HEK293 (cell line): ENCODE data around the gene SLC29A3.

Source experiments
- GLI4 ChIP-seq: fragments of 450-650 bp; formaldehyde crosslinking; IDR thresholded peaks from 2 replicates; pipeline ENCODE4 v1.5.1; 2016; ENCODE audit warnings: missing biosample characterization, missing genetic modification characterization
- GLIS2 ChIP-seq: fragments of 450-650 bp; formaldehyde crosslinking; IDR thresholded peaks from 2 replicates; pipeline ENCODE4 v1.5.1; 2016; ENCODE audit warnings: missing biosample characterization, missing genetic modification characterization
- HOXD13 ChIP-seq: sonication (generic); formaldehyde crosslinking; IDR thresholded peaks from 2 replicates; pipeline ENCODE4 v1.8.0; 2022; ENCODE audit warnings: missing genetic modification reagents, borderline replicate concordance
- RBAK ChIP-seq: fragments of 450-650 bp; formaldehyde crosslinking; IDR thresholded peaks from 2 replicates; pipeline ENCODE4 v1.5.1; 2016; ENCODE audit warnings: missing biosample characterization, missing genetic modification characterization
- SCRT2 ChIP-seq: fragments of 450-650 bp; formaldehyde crosslinking; IDR thresholded peaks from 2 replicates; pipeline ENCODE4 v1.5.1; 2016; ENCODE audit warnings: missing biosample characterization, missing genetic modification characterization
- SETDB1 ChIP-seq: IDR thresholded peaks from one replicate; pipeline ENCODE4 v1.6.1; 2017; ENCODE audit warnings: mild to moderate bottlenecking, low read length, moderate library complexity, mixed read lengths; ENCODE audit not compliant: insufficient read length
- SP3 ChIP-seq: fragments of 450-650 bp; formaldehyde crosslinking; IDR thresholded peaks from 2 replicates; pipeline ENCODE4 v1.5.1; 2016; ENCODE audit warnings: missing biosample characterization, missing genetic modification characterization
- TCF7L2 ChIP-seq: IDR thresholded peaks from 2 replicates; pipeline ENCODE4 v1.6.1; 2011; ENCODE audit warnings: low read depth, mild to moderate bottlenecking, inconsistent platforms, low read length, moderate library complexity, borderline replicate concordance
- ZBTB1 ChIP-seq: fragments of 450-650 bp; formaldehyde crosslinking; IDR thresholded peaks from 2 replicates; pipeline ENCODE4 v1.5.1; 2016; ENCODE audit warnings: missing biosample characterization, missing genetic modification characterization
- ZNF169 ChIP-seq: fragments of 450-650 bp; formaldehyde crosslinking; IDR thresholded peaks from 2 replicates; pipeline ENCODE4 v1.5.1; 2016; ENCODE audit warnings: missing biosample characterization, missing genetic modification characterization
- ZNF184 ChIP-seq: fragments of 450-650 bp; IDR thresholded peaks from 2 replicates; pipeline ENCODE4 v1.5.1; 2018; ENCODE audit warnings: missing biosample characterization, mild to moderate bottlenecking, missing genetic modification characterization
- ZNF19 ChIP-seq: fragments of 450-650 bp; formaldehyde crosslinking; IDR thresholded peaks from 2 replicates; pipeline ENCODE4; 2016; ENCODE audit warnings: missing biosample characterization, missing genetic modification characterization, low read depth
- ZNF2 ChIP-seq: fragments of 450-650 bp; formaldehyde crosslinking; IDR thresholded peaks from 2 replicates; pipeline ENCODE4 v1.5.1; 2016; ENCODE audit warnings: missing biosample characterization, missing genetic modification characterization
- ZNF223 ChIP-seq: fragments of 450-650 bp; formaldehyde crosslinking; IDR thresholded peaks from 2 replicates; pipeline ENCODE4 v1.5.1; 2016; ENCODE audit warnings: missing biosample characterization, missing genetic modification characterization
- ZNF366 ChIP-seq: fragments of 450-650 bp; formaldehyde crosslinking; conservative IDR thresholded peaks from 2 replicates; pipeline ENCODE4 v1.5.1; 2016; ENCODE audit warnings: missing biosample characterization, missing genetic modification characterization
- ZNF394 ChIP-seq: fragments of 450-650 bp; formaldehyde crosslinking; IDR thresholded peaks from 2 replicates; pipeline ENCODE4 v1.5.1; 2016; ENCODE audit warnings: missing biosample characterization, missing genetic modification characterization, mild to moderate bottlenecking, moderate library complexity, borderline replicate concordance
- ZNF514 ChIP-seq: fragments of 450-650 bp; formaldehyde crosslinking; IDR thresholded peaks from 2 replicates; pipeline ENCODE4 v1.5.1; 2016; ENCODE audit warnings: missing biosample characterization, missing genetic modification characterization
- ZNF530 ChIP-seq: fragments of 450-650 bp; formaldehyde crosslinking; IDR thresholded peaks from 2 replicates; pipeline ENCODE4 v1.5.1; 2016; ENCODE audit warnings: low read depth, missing biosample characterization, missing genetic modification characterization
- ZNF701 ChIP-seq: fragments of 450-650 bp; formaldehyde crosslinking; IDR thresholded peaks from 2 replicates; pipeline ENCODE4 v1.5.1; 2016; ENCODE audit warnings: missing biosample characterization, missing genetic modification characterization
- ZNF747 ChIP-seq: fragments of 450-650 bp; formaldehyde crosslinking; IDR thresholded peaks from 2 replicates; pipeline ENCODE4 v1.5.1; 2016; ENCODE audit warnings: missing biosample characterization, missing genetic modification characterization
- ZNF792 ChIP-seq: fragments of 450-650 bp; formaldehyde crosslinking; IDR thresholded peaks from 2 replicates; pipeline ENCODE4 v1.5.1; 2016; ENCODE audit warnings: missing biosample characterization, missing genetic modification characterization
- ZNF830 ChIP-seq: fragments of 450-650 bp; IDR thresholded peaks from 2 replicates; pipeline ENCODE4 v1.5.0; 2018; ENCODE audit warnings: missing biosample characterization, missing genetic modification characterization, low read depth, mild to moderate bottlenecking, moderate library complexity
- TF ChIP-seq, protein P1 (sequence below): fragments of 450-650 bp; formaldehyde crosslinking; IDR thresholded peaks from 2 replicates; pipeline ENCODE4 v1.5.1; 2016; ENCODE audit warnings: missing biosample characterization, missing genetic modification characterization
- TF ChIP-seq, protein P2 (sequence below): fragments of 450-650 bp; formaldehyde crosslinking; IDR thresholded peaks from 2 replicates; pipeline ENCODE4 v1.5.0; 2017; ENCODE audit warnings: missing biosample characterization, missing genetic modification characterization, borderline replicate concordance
- TF ChIP-seq, protein P3 (sequence below): fragments of 450-650 bp; formaldehyde crosslinking; IDR thresholded peaks from 2 replicates; pipeline ENCODE4 v1.5.1; 2016; ENCODE audit warnings: missing biosample characterization, missing genetic modification characterization
- TF ChIP-seq, protein P4 (sequence below): fragments of 450-650 bp; formaldehyde crosslinking; IDR thresholded peaks from 2 replicates; pipeline ENCODE4 v1.5.1; 2016; ENCODE audit warnings: missing biosample characterization, missing genetic modification characterization
- TF ChIP-seq, protein P5 (sequence below): fragments of 450-650 bp; formaldehyde crosslinking; IDR thresholded peaks from 2 replicates; pipeline ENCODE4 v1.5.1; 2016; ENCODE audit warnings: missing biosample characterization, missing genetic modification characterization
- TF ChIP-seq, protein P6 (sequence below): fragments of 450-650 bp; formaldehyde crosslinking; IDR thresholded peaks from 2 replicates; pipeline ENCODE4 v1.5.1; 2016; ENCODE audit warnings: missing biosample characterization, missing genetic modification characterization

SLC29A3 gene

DNA sequence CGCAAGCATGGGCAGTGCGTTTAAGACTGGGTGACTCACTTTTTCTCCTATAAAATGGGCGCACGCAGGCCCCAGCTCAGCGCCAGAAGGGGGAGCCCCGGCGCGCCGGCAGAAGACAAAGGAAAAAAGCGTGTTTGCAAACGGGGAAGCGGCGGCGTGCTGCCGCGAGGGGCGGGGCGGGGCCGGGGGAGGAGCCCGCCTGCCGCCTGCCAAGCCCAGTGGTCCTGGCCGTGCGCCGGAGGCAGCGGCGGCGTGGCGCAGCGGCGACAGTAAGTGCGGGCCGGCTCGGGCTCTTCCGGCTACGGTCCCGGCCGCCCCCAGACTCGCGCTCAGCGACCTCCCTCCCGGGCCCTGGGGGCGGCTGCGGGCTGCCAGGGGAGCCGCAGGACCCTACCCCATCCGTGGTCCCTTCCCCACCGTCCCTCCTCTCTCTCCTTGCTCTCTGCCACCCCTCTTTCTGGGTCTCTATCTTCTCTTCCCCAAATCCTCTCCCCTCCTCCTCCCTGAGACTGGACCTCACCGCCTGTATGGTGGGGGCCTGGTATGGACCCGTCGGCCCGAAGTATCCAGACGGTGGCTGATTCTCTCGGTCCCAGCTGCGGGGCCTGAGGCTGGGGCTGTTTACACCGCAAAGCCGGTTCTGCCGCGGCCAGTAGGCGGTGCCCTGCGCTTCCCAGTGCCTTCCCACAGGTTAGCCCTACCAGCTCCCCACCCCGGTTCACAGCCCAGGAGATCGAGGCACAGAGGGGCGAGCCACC is at the start of gene SLC29A3 (continued):
- TF ChIP-seq, protein P1, sequence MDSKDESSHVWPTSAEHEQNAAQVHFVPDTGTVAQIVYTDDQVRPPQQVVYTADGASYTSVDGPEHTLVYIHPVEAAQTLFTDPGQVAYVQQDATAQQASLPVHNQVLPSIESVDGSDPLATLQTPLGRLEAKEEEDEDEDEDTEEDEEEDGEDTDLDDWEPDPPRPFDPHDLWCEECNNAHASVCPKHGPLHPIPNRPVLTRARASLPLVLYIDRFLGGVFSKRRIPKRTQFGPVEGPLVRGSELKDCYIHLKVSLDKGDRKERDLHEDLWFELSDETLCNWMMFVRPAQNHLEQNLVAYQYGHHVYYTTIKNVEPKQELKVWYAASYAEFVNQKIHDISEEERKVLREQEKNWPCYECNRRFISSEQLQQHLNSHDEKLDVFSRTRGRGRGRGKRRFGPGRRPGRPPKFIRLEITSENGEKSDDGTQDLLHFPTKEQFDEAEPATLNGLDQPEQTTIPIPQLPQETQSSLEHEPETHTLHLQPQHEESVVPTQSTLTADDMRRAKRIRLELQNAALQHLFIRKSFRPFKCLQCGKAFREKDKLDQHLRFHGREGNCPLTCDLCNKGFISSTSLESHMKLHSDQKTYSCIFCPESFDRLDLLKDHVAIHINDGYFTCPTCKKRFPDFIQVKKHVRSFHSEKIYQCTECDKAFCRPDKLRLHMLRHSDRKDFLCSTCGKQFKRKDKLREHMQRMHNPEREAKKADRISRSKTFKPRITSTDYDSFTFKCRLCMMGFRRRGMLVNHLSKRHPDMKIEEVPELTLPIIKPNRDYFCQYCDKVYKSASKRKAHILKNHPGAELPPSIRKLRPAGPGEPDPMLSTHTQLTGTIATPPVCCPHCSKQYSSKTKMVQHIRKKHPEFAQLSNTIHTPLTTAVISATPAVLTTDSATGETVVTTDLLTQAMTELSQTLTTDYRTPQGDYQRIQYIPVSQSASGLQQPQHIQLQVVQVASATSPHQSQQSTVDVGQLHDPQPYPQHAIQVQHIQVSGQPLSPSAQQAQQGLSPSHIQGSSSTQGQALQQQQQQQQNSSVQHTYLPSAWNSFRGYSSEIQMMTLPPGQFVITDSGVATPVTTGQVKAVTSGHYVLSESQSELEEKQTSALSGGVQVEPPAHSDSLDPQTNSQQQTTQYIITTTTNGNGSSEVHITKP, result peak; percentile 80
- TF ChIP-seq, protein P2, sequence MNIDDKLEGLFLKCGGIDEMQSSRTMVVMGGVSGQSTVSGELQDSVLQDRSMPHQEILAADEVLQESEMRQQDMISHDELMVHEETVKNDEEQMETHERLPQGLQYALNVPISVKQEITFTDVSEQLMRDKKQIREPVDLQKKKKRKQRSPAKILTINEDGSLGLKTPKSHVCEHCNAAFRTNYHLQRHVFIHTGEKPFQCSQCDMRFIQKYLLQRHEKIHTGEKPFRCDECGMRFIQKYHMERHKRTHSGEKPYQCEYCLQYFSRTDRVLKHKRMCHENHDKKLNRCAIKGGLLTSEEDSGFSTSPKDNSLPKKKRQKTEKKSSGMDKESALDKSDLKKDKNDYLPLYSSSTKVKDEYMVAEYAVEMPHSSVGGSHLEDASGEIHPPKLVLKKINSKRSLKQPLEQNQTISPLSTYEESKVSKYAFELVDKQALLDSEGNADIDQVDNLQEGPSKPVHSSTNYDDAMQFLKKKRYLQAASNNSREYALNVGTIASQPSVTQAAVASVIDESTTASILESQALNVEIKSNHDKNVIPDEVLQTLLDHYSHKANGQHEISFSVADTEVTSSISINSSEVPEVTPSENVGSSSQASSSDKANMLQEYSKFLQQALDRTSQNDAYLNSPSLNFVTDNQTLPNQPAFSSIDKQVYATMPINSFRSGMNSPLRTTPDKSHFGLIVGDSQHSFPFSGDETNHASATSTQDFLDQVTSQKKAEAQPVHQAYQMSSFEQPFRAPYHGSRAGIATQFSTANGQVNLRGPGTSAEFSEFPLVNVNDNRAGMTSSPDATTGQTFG (tag by site-specific recombination), result no peak
- TF ChIP-seq SETDB1 (no peak), ZNF19 (tag by site-specific recombination) (no peak), ZNF701 (no peak), ZNF792 (0 out of 2 replicates have a peak, but pooled peaks have one; percentile 23), ZNF184 (tag by site-specific recombination) (no peak), ZNF223 (tag by site-specific recombination) (no peak), RBAK (tag by site-specific recombination) (no peak), SP3 (no peak), HOXD13 (CRISPR knock-in tag) (no peak), ZNF2 (tag by site-specific recombination) (peak; percentile 41; the same call in 1 of the 2 replicates), ZNF747 (tag by site-specific recombination) (no peak), ZNF394 (tag by site-specific recombination) (no peak), ZNF169 (tag by site-specific recombination) (no peak), GLI4 (tag by site-specific recombination) (no peak), ZBTB1 (no peak), GLIS2 (peak; percentile 57; the same call in 1 of the 2 replicates), TCF7L2 (no peak), ZNF514 (no peak), ZNF830 (tag by site-specific recombination) (no peak), SCRT2 (tag by site-specific recombination) (peak; percentile 89), ZNF530 (no peak), ZNF366 (tag by site-specific recombination) (no peak)
- TF ChIP-seq, protein P3, sequence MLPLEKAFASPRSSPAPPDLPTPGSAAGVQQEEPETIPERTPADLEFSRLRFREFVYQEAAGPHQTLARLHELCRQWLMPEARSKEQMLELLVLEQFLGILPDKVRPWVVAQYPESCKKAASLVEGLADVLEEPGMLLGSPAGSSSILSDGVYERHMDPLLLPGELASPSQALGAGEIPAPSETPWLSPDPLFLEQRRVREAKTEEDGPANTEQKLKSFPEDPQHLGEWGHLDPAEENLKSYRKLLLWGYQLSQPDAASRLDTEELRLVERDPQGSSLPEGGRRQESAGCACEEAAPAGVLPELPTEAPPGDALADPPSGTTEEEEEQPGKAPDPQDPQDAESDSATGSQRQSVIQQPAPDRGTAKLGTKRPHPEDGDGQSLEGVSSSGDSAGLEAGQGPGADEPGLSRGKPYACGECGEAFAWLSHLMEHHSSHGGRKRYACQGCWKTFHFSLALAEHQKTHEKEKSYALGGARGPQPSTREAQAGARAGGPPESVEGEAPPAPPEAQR (tag by site-specific recombination), result no peak
- TF ChIP-seq, protein P4, sequence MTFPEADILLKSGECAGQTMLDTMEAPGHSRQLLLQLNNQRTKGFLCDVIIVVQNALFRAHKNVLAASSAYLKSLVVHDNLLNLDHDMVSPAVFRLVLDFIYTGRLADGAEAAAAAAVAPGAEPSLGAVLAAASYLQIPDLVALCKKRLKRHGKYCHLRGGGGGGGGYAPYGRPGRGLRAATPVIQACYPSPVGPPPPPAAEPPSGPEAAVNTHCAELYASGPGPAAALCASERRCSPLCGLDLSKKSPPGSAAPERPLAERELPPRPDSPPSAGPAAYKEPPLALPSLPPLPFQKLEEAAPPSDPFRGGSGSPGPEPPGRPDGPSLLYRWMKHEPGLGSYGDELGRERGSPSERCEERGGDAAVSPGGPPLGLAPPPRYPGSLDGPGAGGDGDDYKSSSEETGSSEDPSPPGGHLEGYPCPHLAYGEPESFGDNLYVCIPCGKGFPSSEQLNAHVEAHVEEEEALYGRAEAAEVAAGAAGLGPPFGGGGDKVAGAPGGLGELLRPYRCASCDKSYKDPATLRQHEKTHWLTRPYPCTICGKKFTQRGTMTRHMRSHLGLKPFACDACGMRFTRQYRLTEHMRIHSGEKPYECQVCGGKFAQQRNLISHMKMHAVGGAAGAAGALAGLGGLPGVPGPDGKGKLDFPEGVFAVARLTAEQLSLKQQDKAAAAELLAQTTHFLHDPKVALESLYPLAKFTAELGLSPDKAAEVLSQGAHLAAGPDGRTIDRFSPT (tag by site-specific recombination), result no peak
- TF ChIP-seq, protein P5, sequence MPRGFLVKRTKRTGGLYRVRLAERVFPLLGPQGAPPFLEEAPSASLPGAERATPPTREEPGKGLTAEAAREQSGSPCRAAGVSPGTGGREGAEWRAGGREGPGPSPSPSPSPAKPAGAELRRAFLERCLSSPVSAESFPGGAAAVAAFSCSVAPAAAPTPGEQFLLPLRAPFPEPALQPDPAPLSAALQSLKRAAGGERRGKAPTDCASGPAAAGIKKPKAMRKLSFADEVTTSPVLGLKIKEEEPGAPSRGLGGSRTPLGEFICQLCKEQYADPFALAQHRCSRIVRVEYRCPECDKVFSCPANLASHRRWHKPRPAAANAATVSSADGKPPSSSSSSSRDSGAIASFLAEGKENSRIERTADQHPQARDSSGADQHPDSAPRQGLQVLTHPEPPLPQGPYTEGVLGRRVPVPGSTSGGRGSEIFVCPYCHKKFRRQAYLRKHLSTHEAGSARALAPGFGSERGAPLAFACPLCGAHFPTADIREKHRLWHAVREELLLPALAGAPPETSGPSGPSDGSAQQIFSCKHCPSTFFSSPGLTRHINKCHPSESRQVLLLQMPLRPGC (tag by site-specific recombination), result no peak
- TF ChIP-seq, protein P6, sequence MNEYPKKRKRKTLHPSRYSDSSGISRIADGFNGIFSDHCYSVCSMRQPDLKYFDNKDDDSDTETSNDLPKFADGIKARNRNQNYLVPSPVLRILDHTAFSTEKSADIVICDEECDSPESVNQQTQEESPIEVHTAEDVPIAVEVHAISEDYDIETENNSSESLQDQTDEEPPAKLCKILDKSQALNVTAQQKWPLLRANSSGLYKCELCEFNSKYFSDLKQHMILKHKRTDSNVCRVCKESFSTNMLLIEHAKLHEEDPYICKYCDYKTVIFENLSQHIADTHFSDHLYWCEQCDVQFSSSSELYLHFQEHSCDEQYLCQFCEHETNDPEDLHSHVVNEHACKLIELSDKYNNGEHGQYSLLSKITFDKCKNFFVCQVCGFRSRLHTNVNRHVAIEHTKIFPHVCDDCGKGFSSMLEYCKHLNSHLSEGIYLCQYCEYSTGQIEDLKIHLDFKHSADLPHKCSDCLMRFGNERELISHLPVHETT, result no peak
